Neural crest cell (in vitro differentiated cells): ENCODE measurements around the gene ELMOD1. TPM values are rescaled to one million over a fixed set of nuclear protein-coding genes. Genes with fewer than 3 reads are reported as not detected.

Experiments
- DNase-seq: peaks from one replicate; pipeline ENCODE4 v3.0.0; 2021; ENCODE audit warnings: low read depth, mixed read lengths, low spot score
- H3K27ac Mint-ChIP-seq: one replicate; pipeline ENCODE4 v1.8.0; 2021; ENCODE audit warnings: mild to moderate bottlenecking, mixed read lengths; ENCODE audit not compliant: unreplicated experiment
- H3K27me3 Mint-ChIP-seq: 2 replicates; pipeline ENCODE4 v1.8.0; 2021; ENCODE audit warnings: low read depth, mild to moderate bottlenecking, mixed read lengths
- H3K36me3 Mint-ChIP-seq: 2 replicates; pipeline ENCODE4 v1.8.0; 2021; ENCODE audit warnings: low read depth, mild to moderate bottlenecking, mixed read lengths
- H3K4me1 Mint-ChIP-seq: 2 replicates; pipeline ENCODE4 v1.8.0; 2021; ENCODE audit warnings: mixed read lengths
- H3K4me3 Mint-ChIP-seq: one replicate; pipeline ENCODE4 v1.8.0; 2021; ENCODE audit warnings: mild to moderate bottlenecking, mixed read lengths
- H3K9me3 Mint-ChIP-seq: 2 replicates; pipeline ENCODE4 v1.8.0; 2021; ENCODE audit warnings: mixed read lengths
- CTCF ChIP-seq: fragments of 200-600 bp; sonication (generic); conservative IDR thresholded peaks from 2 replicates; pipeline ENCODE4 v1.5.0; 2021; ENCODE audit warnings: antibody characterized with exemption, mild to moderate bottlenecking
- total RNA-seq: library from RNA; stranded (reverse); gene quantifications from 2 replicates; pipeline ENCODE4 v1.2.1, GENCODE V29; 2021

The ELMOD1 gene
- total RNA-seq, 1 donor from 2014 or later = 0.40 TPM

DNA sequence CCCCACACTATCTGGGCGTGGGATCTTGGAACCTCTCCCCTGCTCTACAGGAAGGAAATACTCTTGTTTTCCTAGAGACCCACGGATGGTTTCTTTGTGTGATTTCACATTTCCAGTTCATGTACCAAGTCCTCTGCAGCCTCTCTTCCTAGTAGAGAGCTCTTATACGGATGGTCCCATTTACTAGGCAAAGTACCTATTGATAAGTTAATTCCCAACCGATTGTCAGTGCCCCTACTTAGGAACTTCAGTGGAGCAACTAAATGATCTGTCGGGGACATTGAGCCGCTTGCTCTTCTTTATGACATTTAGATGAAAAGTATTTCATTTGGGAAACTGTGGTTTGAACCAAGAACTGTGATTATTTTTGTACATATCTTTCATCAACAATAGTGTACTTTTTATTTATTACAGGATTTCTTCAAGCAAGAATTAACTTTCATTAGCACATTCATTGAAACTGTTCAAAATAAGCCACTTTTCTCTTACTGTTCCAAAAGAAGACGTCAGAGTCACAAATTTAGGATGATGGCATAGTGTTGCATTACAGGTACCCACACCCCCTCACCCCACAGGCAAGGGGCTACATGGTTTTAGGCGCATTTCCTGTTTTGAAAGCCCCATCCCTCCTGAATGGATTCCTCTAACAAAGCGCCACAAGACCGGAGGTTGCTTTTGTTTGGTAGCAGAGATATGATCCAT lies 34.2 kb downstream of the ELMOD1 start:
- no peaks in the 10 kb centered on the region for H3K4me1 Mint-ChIP-seq

GRCh38 chr11:107625685-107625989 lies 34.7 kb downstream of the ELMOD1 start:
- Mint-ChIP-seq H3K9me3 (no peaks in the 10 kb centered on the region), H3K27me3 (peaks cover 18% of the 10 kb centered on the region), H3K27ac (no peak overlapping the region), H3K36me3 (no peaks in the 10 kb centered on the region), H3K4me3 (no peak overlapping the region), H3K4me1 (no peaks in the 10 kb centered on the region)
- no peak for TF ChIP-seq CTCF
- no peak for DNase-seq

More for the DNA sequence above, 34.2 kb downstream of the ELMOD1 start:
- Mint-ChIP-seq H3K4me3 (no peak overlapping the region), H3K27ac (no peak overlapping the region), H3K27me3 (peaks cover 18% of the 10 kb centered on the region), H3K36me3 (no peaks in the 10 kb centered on the region), H3K9me3 (no peaks in the 10 kb centered on the region)
- TF ChIP-seq CTCF = no peak
- no peak for DNase-seq

- Mint-ChIP-seq H3K9me3 (no peaks in the 10 kb centered on the region), H3K27me3 (peaks cover 13% of the 10 kb centered on the region), H3K4me1 (no peaks in the 10 kb centered on the region), H3K27ac (no peak overlapping the region), H3K36me3 (no peaks in the 10 kb centered on the region), H3K4me3 (no peak overlapping the region)
- no peak for DNase-seq
- TF ChIP-seq CTCF = no peak
These were observed 40.1 kb downstream of the ELMOD1 start for GRCh38 chr11:107631043-107631442.

GRCh38 chr11:107631931-107632330 lies 41.0 kb downstream of the ELMOD1 start:
- H3K36me3 Mint-ChIP-seq = no peaks in the 10 kb centered on the region
- H3K27me3 Mint-ChIP-seq = peaks cover 9% of the 10 kb centered on the region
- H3K9me3 Mint-ChIP-seq = no peaks in the 10 kb centered on the region
- no peak overlapping the region for H3K27ac Mint-ChIP-seq
- H3K4me1 Mint-ChIP-seq = no peaks in the 10 kb centered on the region
- no peak for TF ChIP-seq CTCF
- no peak overlapping the region for H3K4me3 Mint-ChIP-seq
- DNase-seq = no peak

DNA sequence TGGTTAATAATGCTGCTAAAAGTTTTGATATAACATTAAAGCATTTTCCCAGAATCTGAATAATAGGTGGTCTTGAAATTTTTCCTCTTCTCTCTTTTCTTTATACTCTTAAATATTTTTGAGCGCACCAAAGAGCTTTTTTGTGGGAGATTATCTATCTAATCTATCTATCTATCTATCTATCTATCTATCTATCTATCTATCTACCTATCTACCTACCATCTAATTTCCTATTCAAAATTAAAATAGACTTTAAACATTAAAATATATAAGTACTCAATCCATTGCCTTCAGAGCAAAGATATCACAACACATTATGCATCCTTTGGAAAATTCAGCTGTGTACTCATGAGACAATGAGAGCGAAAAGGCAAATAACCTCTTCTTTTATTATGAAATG lies 55.8 kb downstream of the ELMOD1 start:
- H3K9me3 Mint-ChIP-seq = no peaks in the 10 kb centered on the region

More for the DNA sequence above, 55.8 kb downstream of the ELMOD1 start:
- Mint-ChIP-seq H3K27ac (no peak overlapping the region), H3K4me3 (no peak overlapping the region), H3K36me3 (no peaks in the 10 kb centered on the region), H3K27me3 (peaks cover 6% of the 10 kb centered on the region), H3K4me1 (peaks cover 5% of the 10 kb centered on the region)
- TF ChIP-seq CTCF = no peak
- no peak for DNase-seq
